ENCODE data around the gene HK1.

HK1 gene

DNA sequence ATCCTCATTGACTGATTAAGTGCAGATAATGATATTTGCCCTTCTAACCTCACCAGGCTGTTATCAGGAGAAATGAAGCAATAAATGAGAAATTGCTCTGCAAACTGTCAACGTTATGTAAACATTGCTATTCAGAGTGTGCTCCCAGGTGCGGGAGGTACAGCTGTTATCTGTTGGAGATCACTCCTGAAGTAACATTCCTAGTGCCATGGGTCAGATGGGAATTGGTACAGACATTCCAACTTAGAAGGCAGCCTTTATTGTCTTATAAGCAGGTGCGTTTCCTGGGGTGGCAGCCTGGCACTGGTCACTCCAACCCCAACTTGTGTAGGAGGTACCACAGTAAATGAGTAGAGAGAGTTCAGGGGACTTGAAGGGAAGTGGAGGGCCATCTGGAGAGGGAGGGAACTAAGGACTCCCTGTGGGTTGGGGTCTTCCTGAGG lies 36.8 kb downstream of the HK1 start:
- no peaks in the 10 kb centered on the region for H3K27me3 ChIP-seq (ENCODE audit: low read depth, low read length)
- H3K9ac ChIP-seq (ENCODE audit: low read length) = no peak overlapping the region
- H3K79me2 ChIP-seq (ENCODE audit: low read length) = peaks cover 14% of the 10 kb centered on the region
- no peaks in the 10 kb centered on the region for H3K9me3 ChIP-seq (ENCODE audit: insufficient read depth, low read length)
- no peak overlapping the region for H3K27ac ChIP-seq (ENCODE audit: low read length)
- TF ChIP-seq, protein P1, sequence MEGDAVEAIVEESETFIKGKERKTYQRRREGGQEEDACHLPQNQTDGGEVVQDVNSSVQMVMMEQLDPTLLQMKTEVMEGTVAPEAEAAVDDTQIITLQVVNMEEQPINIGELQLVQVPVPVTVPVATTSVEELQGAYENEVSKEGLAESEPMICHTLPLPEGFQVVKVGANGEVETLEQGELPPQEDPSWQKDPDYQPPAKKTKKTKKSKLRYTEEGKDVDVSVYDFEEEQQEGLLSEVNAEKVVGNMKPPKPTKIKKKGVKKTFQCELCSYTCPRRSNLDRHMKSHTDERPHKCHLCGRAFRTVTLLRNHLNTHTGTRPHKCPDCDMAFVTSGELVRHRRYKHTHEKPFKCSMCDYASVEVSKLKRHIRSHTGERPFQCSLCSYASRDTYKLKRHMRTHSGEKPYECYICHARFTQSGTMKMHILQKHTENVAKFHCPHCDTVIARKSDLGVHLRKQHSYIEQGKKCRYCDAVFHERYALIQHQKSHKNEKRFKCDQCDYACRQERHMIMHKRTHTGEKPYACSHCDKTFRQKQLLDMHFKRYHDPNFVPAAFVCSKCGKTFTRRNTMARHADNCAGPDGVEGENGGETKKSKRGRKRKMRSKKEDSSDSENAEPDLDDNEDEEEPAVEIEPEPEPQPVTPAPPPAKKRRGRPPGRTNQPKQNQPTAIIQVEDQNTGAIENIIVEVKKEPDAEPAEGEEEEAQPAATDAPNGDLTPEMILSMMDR (IDR thresholded peaks at IDR 0.05; ENCODE audit: low read depth, low read length) = no peak
- no peak for TF ChIP-seq EZH2phosphoT487 (IDR thresholded peaks at IDR 0.05; ENCODE audit: low read depth)
- no peak overlapping the region for H3K4me2 ChIP-seq (ENCODE audit: low read length)
- no peak overlapping the region for H2AFZ ChIP-seq (ENCODE audit: low read depth, low read length)
- no peak overlapping the region for H3K4me3 ChIP-seq (ENCODE audit: low read length)
- H3K36me3 ChIP-seq (replicated peaks; ENCODE audit: low read depth, low read length) = no peaks in the 10 kb centered on the region
- H4K20me1 ChIP-seq (ENCODE audit: insufficient read depth, low read length) = peaks cover 3% of the 10 kb centered on the region; the same call in 1 of the 2 replicates
- peaks cover 15% of the 10 kb centered on the region for H3K4me1 ChIP-seq (ENCODE audit: low read length)

- H2AFZ ChIP-seq (ENCODE audit: low read depth, low read length) = no peak overlapping the region
- no peaks in the 10 kb centered on the region for H3K27me3 ChIP-seq (ENCODE audit: low read depth, low read length)
- H4K20me1 ChIP-seq (ENCODE audit: insufficient read depth, low read length) = peaks cover 7% of the 10 kb centered on the region; the same call in 1 of the 2 replicates
- H3K4me3 ChIP-seq (ENCODE audit: low read length) = no peak overlapping the region
- peaks cover 18% of the 10 kb centered on the region for H3K4me1 ChIP-seq (ENCODE audit: low read length)
- TF ChIP-seq, protein P1 (IDR thresholded peaks at IDR 0.05; ENCODE audit: low read depth, low read length) = no peak
- TF ChIP-seq EZH2phosphoT487 (IDR thresholded peaks at IDR 0.05; ENCODE audit: low read depth) = no peak
- no peaks in the 10 kb centered on the region for H3K36me3 ChIP-seq (replicated peaks; ENCODE audit: low read depth, low read length)
- H3K4me2 ChIP-seq (ENCODE audit: low read length) = no peak overlapping the region
- no peak overlapping the region for H3K27ac ChIP-seq (ENCODE audit: low read length)
- peaks cover 21% of the 10 kb centered on the region for H3K79me2 ChIP-seq (ENCODE audit: low read length)
- H3K9me3 ChIP-seq (ENCODE audit: insufficient read depth, low read length) = no peaks in the 10 kb centered on the region
- no peak overlapping the region for H3K9ac ChIP-seq (ENCODE audit: low read length)
Observed at GRCh38 chr10:69315610-69316312, 37.5 kb downstream of the HK1 start.

GRCh38 chr10:69316313-69317059 lies 38.2 kb downstream of the HK1 start:
- TF ChIP-seq, protein P1 (IDR thresholded peaks at IDR 0.05; ENCODE audit: low read depth, low read length) = no peak
- TF ChIP-seq EZH2phosphoT487 (IDR thresholded peaks at IDR 0.05; ENCODE audit: low read depth) = no peak
- Histone ChIP-seq H3K9me3 (ENCODE audit: insufficient read depth, low read length) (no peaks in the 10 kb centered on the region), H3K9ac (ENCODE audit: low read length) (no peak overlapping the region), H3K4me1 (ENCODE audit: low read length) (peaks cover 18% of the 10 kb centered on the region), H3K36me3 (replicated peaks; ENCODE audit: low read depth, low read length) (no peaks in the 10 kb centered on the region), H3K79me2 (ENCODE audit: low read length) (peaks cover 28% of the 10 kb centered on the region), H3K27ac (ENCODE audit: low read length) (no peak overlapping the region), H4K20me1 (ENCODE audit: insufficient read depth, low read length) (peaks cover 7% of the 10 kb centered on the region; the same call in 1 of the 2 replicates), H3K27me3 (ENCODE audit: low read depth, low read length) (no peaks in the 10 kb centered on the region), H2AFZ (ENCODE audit: low read depth, low read length) (no peak overlapping the region), H3K4me3 (ENCODE audit: low read length) (no peak overlapping the region), H3K4me2 (ENCODE audit: low read length) (no peak overlapping the region)

- peak overlapping the region; percentile 98 for H3K4me3 ChIP-seq (ENCODE audit: low read length)
- no peaks in the 10 kb centered on the region for H3K36me3 ChIP-seq (replicated peaks; ENCODE audit: low read depth, low read length)
- peak overlapping the region; percentile 77 for H3K27ac ChIP-seq (ENCODE audit: low read length)
- H3K27me3 ChIP-seq (ENCODE audit: low read depth, low read length) = no peaks in the 10 kb centered on the region
- no peak overlapping the region for H2AFZ ChIP-seq (ENCODE audit: low read depth, low read length)
- H4K20me1 ChIP-seq (ENCODE audit: insufficient read depth, low read length) = peaks cover 7% of the 10 kb centered on the region; the same call in 1 of the 2 replicates
- no peak for TF ChIP-seq EZH2phosphoT487 (IDR thresholded peaks at IDR 0.05; ENCODE audit: low read depth)
- TF ChIP-seq, protein P1 (IDR thresholded peaks at IDR 0.05; ENCODE audit: low read depth, low read length) = no peak
- peak overlapping the region; percentile 92 for H3K9ac ChIP-seq (ENCODE audit: low read length)
- H3K4me2 ChIP-seq (ENCODE audit: low read length) = peak overlapping the region; percentile 90
- H3K9me3 ChIP-seq (ENCODE audit: insufficient read depth, low read length) = no peaks in the 10 kb centered on the region
- peaks cover 18% of the 10 kb centered on the region for H3K4me1 ChIP-seq (ENCODE audit: low read length)
- H3K79me2 ChIP-seq (ENCODE audit: low read length) = peaks cover 34% of the 10 kb centered on the region
Observed at GRCh38 chr10:69317175-69317604, 38.9 kb downstream of the HK1 start.
